ENCODE data around the gene RAP1GAP2.

GRCh38 chr17:2936351-2936750 is 140.1 kb downstream of the RAP1GAP2 start:
- TF ChIP-seq POLR2AphosphoS5 (IDR thresholded peaks at IDR 0.05) (no peak), CTCF (IDR thresholded peaks at IDR 0.05 in 8 of 11, conservative IDR thresholded peaks at IDR 0.05 in 3 of 11) (no peak), POLR2A (IDR thresholded peaks at IDR 0.05) (no peak)

All from spleen (tissue), 7 donors.